DND-41 (cell line): ENCODE data around the gene USP13.

Source experiments
- EZH2 ChIP-seq: IDR thresholded peaks from 3 replicates; pipeline ENCODE4 v1.6.1; 2012; ENCODE audit warnings: borderline replicate concordance, low read depth, mild to moderate bottlenecking, moderate library complexity, low read length, inconsistent platforms; ENCODE audit not compliant: severe bottlenecking
- TF ChIP-seq, protein P1 (sequence below): IDR thresholded peaks from 2 replicates; pipeline ENCODE4 v1.5.1; 2012; ENCODE audit warnings: borderline replicate concordance, low read length, moderate library complexity, mild to moderate bottlenecking; ENCODE audit not compliant: poor library complexity, severe bottlenecking; ENCODE audit errors: extremely low read depth

DNA sequence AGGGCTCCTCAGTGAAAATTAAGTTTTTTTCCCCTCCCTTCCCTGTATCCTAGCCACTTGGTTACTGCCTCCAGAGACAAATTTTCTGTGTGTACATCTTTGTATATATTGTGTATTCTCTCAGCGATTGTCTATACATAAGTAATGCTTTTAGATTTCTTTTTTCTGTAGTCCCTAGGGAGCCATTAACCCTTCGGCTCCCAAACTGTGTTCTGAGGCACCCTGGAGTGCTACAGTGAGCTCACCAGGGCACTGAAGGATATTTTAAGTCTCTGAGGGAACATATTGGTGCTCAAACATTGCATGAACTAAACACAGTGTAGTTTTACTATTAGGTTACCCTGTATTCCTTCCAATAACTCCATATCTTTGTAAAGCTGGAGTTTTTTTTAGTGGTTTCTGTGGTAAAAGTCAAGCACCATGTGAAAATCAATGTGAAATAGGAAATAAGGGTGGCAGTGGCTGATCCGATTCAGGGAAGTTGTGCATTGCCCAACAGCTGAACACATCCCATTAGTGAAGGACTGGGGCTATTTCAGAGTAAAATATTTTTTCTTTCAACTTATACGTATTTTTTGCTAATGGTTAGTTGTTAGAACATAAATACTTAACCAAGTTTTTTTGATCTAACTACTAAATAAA is 43.0 kb downstream of the USP13 start:
- no peak for TF ChIP-seq EZH2
- TF ChIP-seq, protein P1, sequence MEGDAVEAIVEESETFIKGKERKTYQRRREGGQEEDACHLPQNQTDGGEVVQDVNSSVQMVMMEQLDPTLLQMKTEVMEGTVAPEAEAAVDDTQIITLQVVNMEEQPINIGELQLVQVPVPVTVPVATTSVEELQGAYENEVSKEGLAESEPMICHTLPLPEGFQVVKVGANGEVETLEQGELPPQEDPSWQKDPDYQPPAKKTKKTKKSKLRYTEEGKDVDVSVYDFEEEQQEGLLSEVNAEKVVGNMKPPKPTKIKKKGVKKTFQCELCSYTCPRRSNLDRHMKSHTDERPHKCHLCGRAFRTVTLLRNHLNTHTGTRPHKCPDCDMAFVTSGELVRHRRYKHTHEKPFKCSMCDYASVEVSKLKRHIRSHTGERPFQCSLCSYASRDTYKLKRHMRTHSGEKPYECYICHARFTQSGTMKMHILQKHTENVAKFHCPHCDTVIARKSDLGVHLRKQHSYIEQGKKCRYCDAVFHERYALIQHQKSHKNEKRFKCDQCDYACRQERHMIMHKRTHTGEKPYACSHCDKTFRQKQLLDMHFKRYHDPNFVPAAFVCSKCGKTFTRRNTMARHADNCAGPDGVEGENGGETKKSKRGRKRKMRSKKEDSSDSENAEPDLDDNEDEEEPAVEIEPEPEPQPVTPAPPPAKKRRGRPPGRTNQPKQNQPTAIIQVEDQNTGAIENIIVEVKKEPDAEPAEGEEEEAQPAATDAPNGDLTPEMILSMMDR: no peak
